ENCODE measurements around the gene RPS19.
"Not testable (repeated sequence)": the region's sequence is repeated elsewhere in the genome, so short reads cannot be mapped to it uniquely, and the experiment has no call there.

The RPS19 gene

GRCh38 chr19:41860419-41861115, 512 bp downstream of the RPS19 start:
- DNase-seq: peak in 1 of 2 experiments; percentile 55

GRCh38 chr19:41861116-41861768, 1.2 kb downstream of the RPS19 start:
- DNase-seq: no peak

- DNase-seq: no peak
These were observed 1.8 kb downstream of the RPS19 start for GRCh38 chr19:41861846-41862245.

GRCh38 chr19:41862445-41862986, 2.5 kb downstream of the RPS19 start:
- no peak for DNase-seq

GRCh38 chr19:41863209-41863931, 3.3 kb downstream of the RPS19 start:
- no peak for DNase-seq

- DNase-seq: no peak
These were observed 4.3 kb downstream of the RPS19 start for GRCh38 chr19:41864374-41864773.

GRCh38 chr19:41866284-41866683, 6.2 kb downstream of the RPS19 start:
- DNase-seq: no peak

GRCh38 chr19:41868120-41868988, 8.3 kb downstream of the RPS19 start:
- no peak for DNase-seq

- no peak for DNase-seq
These were observed 8.9 kb downstream of the RPS19 start for GRCh38 chr19:41868989-41869300.

GRCh38 chr19:41869374-41869955, 9.4 kb downstream of the RPS19 start:
- DNase-seq: no peak

- no peak for DNase-seq
These were observed 10.4 kb downstream of the RPS19 start for GRCh38 chr19:41870401-41870873.

GRCh38 chr19:41871573-41872383, 11.7 kb downstream of the RPS19 start:
- DNase-seq: peak in 1 of 2 experiments; percentile 43

- DNase-seq: no peak
These were observed 12.3 kb downstream of the RPS19 start for GRCh38 chr19:41872384-41872774.

- DNase-seq: peak; percentile 83 to 96
These were observed 13.0 kb downstream of the RPS19 start for GRCh38 chr19:41872775-41873647.

- not testable (repeated sequence) for DNase-seq
These were observed 15.9 kb downstream of the RPS19 start for GRCh38 chr19:41875973-41876372.

- DNase-seq: peak; percentile 32 to 77
These were observed 17.1 kb downstream of the RPS19 start, which contains the start of gene CD79A for GRCh38 chr19:41876847-41877832. CD79A (plus strand) TSS chr19:41877279; CDS start chr19:41877305, 26 bp downstream.

- no peak for DNase-seq
These were observed 18.2 kb downstream of the RPS19 start for GRCh38 chr19:41877916-41878905.

- no peak for DNase-seq
These were observed 19.0 kb downstream of the RPS19 start for GRCh38 chr19:41879080-41879479.

Data from NCI-H526 (cell line).